B cell (primary cell): ENCODE results near the gene TTC28.

ENCODE experiments used
- CTCF ChIP-seq: fragments of 200-600 bp; IDR thresholded peaks from one replicate; pipeline ENCODE4 v1.8.0; 2022; ENCODE audit warnings: antibody characterized with exemption, mild to moderate bottlenecking
- EZH2 ChIP-seq: IDR thresholded peaks from 2 replicates; pipeline ENCODE4 v1.6.1; 2012; ENCODE audit warnings: borderline replicate concordance, low read depth, mild to moderate bottlenecking, moderate library complexity, low read length; ENCODE audit not compliant: insufficient read depth, poor library complexity, severe bottlenecking

DNA sequence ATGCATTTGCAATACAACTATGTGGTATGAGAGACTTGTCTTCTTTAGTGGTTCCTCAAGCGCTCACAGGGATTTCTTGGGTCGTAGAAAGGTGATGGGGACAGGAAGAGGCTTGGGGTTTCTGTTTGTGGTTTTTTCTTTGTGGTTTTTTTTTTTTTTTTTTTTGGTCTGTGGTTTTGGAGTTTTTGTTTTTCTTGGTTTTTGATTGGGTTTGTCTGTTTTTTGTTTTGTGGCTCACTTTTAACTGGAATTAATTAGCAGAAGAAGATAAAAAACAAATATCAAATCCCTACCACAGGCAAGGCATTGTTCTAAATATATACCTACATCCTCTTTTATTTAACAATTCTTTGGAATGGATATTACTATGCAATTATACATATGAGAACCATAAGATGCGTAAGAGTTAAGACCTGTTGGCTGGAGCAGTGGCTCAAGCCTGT, 5.5 kb downstream of the TTC28 start:
- no peak for TF ChIP-seq CTCF
- no peak for TF ChIP-seq EZH2
